ENCODE data around the gene ZFR. TPM values are rescaled to one million over a fixed set of nuclear protein-coding genes. Genes with fewer than 3 reads are reported as not detected.

Gene ZFR
- total RNA-seq, 1 experiment from 2014 or later: 78.3 TPM

GRCh38 chr5:32489791-32490562, 45.4 kb upstream of the ZFR start:
- no peaks in the 10 kb centered on the region for H3K36me3 Mint-ChIP-seq (ENCODE audit: insufficient read depth, unreplicated experiment)
- H3K4me1 Mint-ChIP-seq (ENCODE audit: low read depth, unreplicated experiment): peaks cover 19% of the 10 kb centered on the region
- Histone ChIP-seq H3K9me3 (no peaks in the 10 kb centered on the region), H3K4me1 (peaks cover 11% of the 10 kb centered on the region), H3K27me3 (replicated peaks; ENCODE audit: control insufficient read depth, insufficient read depth, low read length) (no peaks in the 10 kb centered on the region), H3K36me3 (ENCODE audit: control insufficient read depth, insufficient read depth, low read length) (no peaks in the 10 kb centered on the region), H3K4me3 (ENCODE audit: low read depth, low read length) (no peak overlapping the region)
- peak; percentile 75 to 87 for TF ChIP-seq CTCF (IDR thresholded peaks at IDR 0.05; ENCODE audit: insufficient read depth in 1 of 2, low read depth in 1 of 2, low read length in 1 of 2, severe bottlenecking in 1 of 2, unreplicated experiment in 1 of 2)
- no peaks in the 10 kb centered on the region for H3K27me3 Mint-ChIP-seq (ENCODE audit: insufficient read depth, unreplicated experiment)
- no TSS peak for BruUV-seq (replicated peaks)
- POLR2A ChIA-PET: interaction anchor here (0.7 to 1.3 kb wide), 2 partner anchors 100 to 213 kb away, joined by 4 to 9 read pairs; no protein-coding TSS in a partner anchor
- H3K4me3 Mint-ChIP-seq (ENCODE audit: unreplicated experiment): no peak overlapping the region
- peak; percentile 72 to 78 for DNase-seq
- CTCF ChIA-PET: interaction anchor here (0.5 to 3.1 kb wide), 13 partner anchors 10 to 692 kb away, joined by 3 to 85 read pairs (median 4); no protein-coding TSS in a partner anchor
- no peaks in the 10 kb centered on the region for H3K9me3 Mint-ChIP-seq (ENCODE audit: unreplicated experiment)
- H3K27ac Mint-ChIP-seq (ENCODE audit: unreplicated experiment): peak overlapping the region; percentile 76
- intact Hi-C loops (cut with micrococcal nuclease; ENCODE audit: unreplicated experiment): loop anchor here (1.0 to 5.0 kb wide), 5 partner anchors 15 to 123 kb away; no protein-coding TSS in a partner anchor

GRCh38 chr5:32487424-32487823, 42.9 kb upstream of the ZFR start:
- no peaks in the 10 kb centered on the region for H3K36me3 ChIP-seq (ENCODE audit: control insufficient read depth, insufficient read depth, low read length)
- H3K27me3 Mint-ChIP-seq (ENCODE audit: insufficient read depth, unreplicated experiment): no peaks in the 10 kb centered on the region
- no peaks in the 10 kb centered on the region for H3K36me3 Mint-ChIP-seq (ENCODE audit: insufficient read depth, unreplicated experiment)
- H3K9me3 ChIP-seq: no peaks in the 10 kb centered on the region
- no peak for DNase-seq
- no peak overlapping the region for H3K4me3 ChIP-seq (ENCODE audit: low read depth, low read length)
- intact Hi-C loops (cut with micrococcal nuclease; ENCODE audit: unreplicated experiment): no loop called here
- no peaks in the 10 kb centered on the region for H3K27me3 ChIP-seq (replicated peaks; ENCODE audit: control insufficient read depth, insufficient read depth, low read length)
- ChIA-PET POLR2A (no interaction called here), CTCF (no interaction called here)
- no peak for TF ChIP-seq CTCF (IDR thresholded peaks at IDR 0.05; ENCODE audit: insufficient read depth in 1 of 2, low read depth in 1 of 2, low read length in 1 of 2, severe bottlenecking in 1 of 2, unreplicated experiment in 1 of 2)
- H3K9me3 Mint-ChIP-seq (ENCODE audit: unreplicated experiment): no peaks in the 10 kb centered on the region
- H3K4me1 Mint-ChIP-seq (ENCODE audit: low read depth, unreplicated experiment): peaks cover 25% of the 10 kb centered on the region
- BruUV-seq (replicated peaks): no TSS peak
- H3K4me1 ChIP-seq: peaks cover 18% of the 10 kb centered on the region
- no peak overlapping the region for H3K4me3 Mint-ChIP-seq (ENCODE audit: unreplicated experiment)
- H3K27ac Mint-ChIP-seq (ENCODE audit: unreplicated experiment): no peak overlapping the region

DNA sequence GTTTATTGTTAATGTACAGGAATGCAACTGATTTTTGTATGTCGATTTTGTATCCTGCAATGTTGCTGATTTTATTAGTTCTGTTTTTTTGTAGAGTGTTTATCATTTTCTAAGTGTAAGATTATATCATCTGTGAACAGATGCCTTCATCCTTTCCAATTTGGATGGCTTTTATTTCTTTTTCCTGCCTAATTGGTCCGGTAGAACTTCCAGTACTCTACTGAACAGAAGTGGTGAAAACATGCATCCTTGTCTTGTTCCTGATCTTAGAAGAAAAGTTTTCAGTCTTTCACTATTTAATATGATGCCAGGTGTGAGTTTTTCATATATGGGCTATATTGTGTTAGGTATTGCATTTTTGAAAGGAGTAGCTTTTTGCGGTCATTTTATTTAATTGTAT, 42.5 kb upstream of the ZFR start:
- DNase-seq: no peak
- Histone ChIP-seq H3K9me3 (no peaks in the 10 kb centered on the region), H3K27me3 (replicated peaks; ENCODE audit: control insufficient read depth, insufficient read depth, low read length) (no peaks in the 10 kb centered on the region), H3K4me3 (ENCODE audit: low read depth, low read length) (no peak overlapping the region), H3K4me1 (peaks cover 22% of the 10 kb centered on the region), H3K36me3 (ENCODE audit: control insufficient read depth, insufficient read depth, low read length) (no peaks in the 10 kb centered on the region)
- no peaks in the 10 kb centered on the region for H3K36me3 Mint-ChIP-seq (ENCODE audit: insufficient read depth, unreplicated experiment)
- peaks cover 29% of the 10 kb centered on the region for H3K4me1 Mint-ChIP-seq (ENCODE audit: low read depth, unreplicated experiment)
- TF ChIP-seq CTCF (IDR thresholded peaks at IDR 0.05; ENCODE audit: insufficient read depth in 1 of 2, low read depth in 1 of 2, low read length in 1 of 2, severe bottlenecking in 1 of 2, unreplicated experiment in 1 of 2): no peak
- H3K27me3 Mint-ChIP-seq (ENCODE audit: insufficient read depth, unreplicated experiment): no peaks in the 10 kb centered on the region
- H3K4me3 Mint-ChIP-seq (ENCODE audit: unreplicated experiment): no peak overlapping the region
- no peak overlapping the region for H3K27ac Mint-ChIP-seq (ENCODE audit: unreplicated experiment)
- BruUV-seq (replicated peaks): no TSS peak
- intact Hi-C loops (cut with micrococcal nuclease; ENCODE audit: unreplicated experiment): no loop called here
- H3K9me3 Mint-ChIP-seq (ENCODE audit: unreplicated experiment): no peaks in the 10 kb centered on the region
- CTCF ChIA-PET: no interaction called here
- POLR2A ChIA-PET: interaction anchor here (0.7 kb wide), 1 partner anchor 44 kb away, joined by 3 read pairs; no protein-coding TSS in a partner anchor
